Astrocyte (in vitro differentiated cells and primary cell): ENCODE measurements around the gene COL15A1. TPM values are rescaled to one million over a fixed set of nuclear protein-coding genes. Genes with fewer than 3 reads are reported as not detected.

Source experiments
- DNase-seq: peaks from one replicate; pipeline ENCODE4 v3.0.0-alpha.2; 2010; ENCODE audit warnings: low read depth
- FAIRE-seq: peaks from 2 replicates; lab custom pipeline; 2011; peaks lifted over from hg19 to GRCh38; lab: Jason Lieb, UNC
- H2AFZ ChIP-seq: 2 replicates; pipeline ENCODE4 v1.6.0; 2012; ENCODE audit warnings: low read depth, low read length, inconsistent platforms
- H3K27ac ChIP-seq: 2 replicates; pipeline ENCODE4 v1.5.1; 2011; ENCODE audit warnings: low read depth, low read length, inconsistent platforms
- H3K27me3 ChIP-seq: 2 replicates; pipeline ENCODE4 v1.6.0; 2011; ENCODE audit warnings: low read length, inconsistent platforms; ENCODE audit not compliant: insufficient read depth
- H3K36me3 ChIP-seq: 2 replicates; pipeline ENCODE4 v1.5.1; 2011; ENCODE audit warnings: low read length, inconsistent platforms; ENCODE audit not compliant: insufficient read depth
- H3K4me1 ChIP-seq: 2 replicates; pipeline ENCODE4 v1.5.1; 2011; ENCODE audit warnings: low read length, inconsistent platforms; ENCODE audit not compliant: insufficient read depth
- H3K4me2 ChIP-seq: 2 replicates; pipeline ENCODE4 v1.6.0; 2012; ENCODE audit warnings: low read length, inconsistent platforms
- H3K4me3 ChIP-seq: 2 replicates; pipeline ENCODE4 v1.5.1; 2011; ENCODE audit warnings: low read depth, mild to moderate bottlenecking, low read length, inconsistent platforms; ENCODE audit not compliant: insufficient read depth
- H3K79me2 ChIP-seq: 2 replicates; pipeline ENCODE4 v1.6.0; 2012; ENCODE audit warnings: mild to moderate bottlenecking, low read length, inconsistent platforms; ENCODE audit not compliant: insufficient read depth
- H3K9ac ChIP-seq: 2 replicates; pipeline ENCODE4 v1.6.0; 2012; ENCODE audit warnings: mild to moderate bottlenecking, low read length, inconsistent platforms
- H3K9me3 ChIP-seq: 2 replicates; pipeline ENCODE4 v1.5.1; 2012; ENCODE audit warnings: low read depth, mild to moderate bottlenecking, low read length, inconsistent platforms; ENCODE audit not compliant: insufficient read depth
- H4K20me1 ChIP-seq: 2 replicates; pipeline ENCODE4 v1.6.0; 2012; ENCODE audit warnings: low read length, inconsistent platforms; ENCODE audit not compliant: insufficient read depth
- H3K27ac Mint-ChIP-seq: one replicate; pipeline ENCODE4 v1.8.0; 2021; ENCODE audit warnings: mild to moderate bottlenecking, mixed read lengths; ENCODE audit not compliant: unreplicated experiment
- H3K27me3 Mint-ChIP-seq: one replicate; pipeline ENCODE4 v1.8.0; 2021; ENCODE audit warnings: low read depth, mixed read lengths; ENCODE audit not compliant: unreplicated experiment
- H3K36me3 Mint-ChIP-seq: one replicate; pipeline ENCODE4 v1.8.0; 2021; ENCODE audit warnings: low read depth, mixed read lengths; ENCODE audit not compliant: unreplicated experiment
- H3K4me1 Mint-ChIP-seq: one replicate; pipeline ENCODE4 v1.8.0; 2021; ENCODE audit warnings: low read depth, mixed read lengths; ENCODE audit not compliant: unreplicated experiment
- H3K4me3 Mint-ChIP-seq: one replicate; pipeline ENCODE4 v1.8.0; 2021; ENCODE audit warnings: mild to moderate bottlenecking, moderate library complexity, mixed read lengths; ENCODE audit not compliant: unreplicated experiment
- H3K9me3 Mint-ChIP-seq: one replicate; pipeline ENCODE4 v1.8.0; 2021; ENCODE audit warnings: mild to moderate bottlenecking, mixed read lengths; ENCODE audit not compliant: unreplicated experiment
- EZH2 ChIP-seq: IDR thresholded peaks from 2 replicates; pipeline ENCODE4 v1.6.1; 2012; ENCODE audit warnings: mild to moderate bottlenecking, low read length, inconsistent platforms; ENCODE audit not compliant: insufficient read depth
- total RNA-seq: library from RNA; stranded (reverse); gene quantifications from 2 replicates; pipeline ENCODE4 v1.2.1, GENCODE V29; 2021
- TF ChIP-seq, protein P1 (sequence below): IDR thresholded peaks from 2 replicates; pipeline ENCODE4 v1.5.1; 2011; ENCODE audit warnings: low read depth, mild to moderate bottlenecking, inconsistent platforms, low read length, moderate library complexity; ENCODE audit not compliant: insufficient read depth

Gene COL15A1
- total RNA-seq, 1 donor from 2014 or later: 5.6 TPM

DNA sequence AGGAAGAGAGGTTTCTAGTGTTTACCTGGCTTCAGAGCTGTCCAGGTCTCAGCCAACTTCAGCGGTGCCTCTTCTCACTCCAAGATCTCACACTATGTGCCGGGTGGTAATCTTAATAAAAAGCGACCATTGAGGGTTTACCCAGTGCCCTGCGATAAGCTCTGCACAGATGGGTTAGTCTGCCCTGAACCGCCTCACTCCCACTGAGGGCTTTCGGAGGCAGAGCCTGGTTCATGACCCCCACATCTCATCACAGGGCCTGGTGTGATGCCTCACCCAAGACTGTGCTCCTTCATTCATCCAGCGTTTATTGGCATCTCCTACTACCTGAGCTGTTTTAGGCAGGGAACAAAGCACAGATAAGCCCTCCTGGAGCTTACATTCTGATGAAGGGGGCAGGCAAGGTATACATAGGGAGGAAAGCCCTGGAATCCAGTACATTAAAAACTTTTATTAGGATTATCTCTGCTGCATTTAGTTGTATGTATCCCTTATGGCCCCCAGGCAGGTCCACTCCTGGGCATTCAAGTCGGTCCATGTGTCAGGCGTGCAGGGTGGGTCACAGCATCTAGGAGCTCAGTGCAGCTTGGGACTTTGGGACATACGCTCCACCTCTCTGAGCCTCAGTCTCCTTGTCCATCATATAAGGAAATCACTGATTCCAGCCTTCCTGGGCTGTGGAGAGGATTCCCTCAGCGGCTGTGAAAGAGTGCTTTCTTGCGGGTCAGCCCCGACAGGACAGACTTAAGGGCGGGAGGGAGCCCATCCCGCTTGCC is 613 bp upstream of the COL15A1 start:
- Mint-ChIP-seq H3K9me3 (peaks cover 6% of the 10 kb centered on the region), H3K27ac (peak overlapping the region; percentile 41), H3K27me3 (peaks cover 84% of the 10 kb centered on the region), H3K4me1 (no peaks in the 10 kb centered on the region), H3K36me3 (no peaks in the 10 kb centered on the region), H3K4me3 (peak overlapping the region; percentile 72)
- Histone ChIP-seq H3K27me3 (peaks cover 95% of the 10 kb centered on the region), H3K27ac (no peak overlapping the region), H3K36me3 (no peaks in the 10 kb centered on the region), H4K20me1 (no peaks in the 10 kb centered on the region), H3K9me3 (peaks cover 3% of the 10 kb centered on the region), H3K9ac (no peak overlapping the region), H3K4me1 (peaks cover 10% of the 10 kb centered on the region), H3K79me2 (no peaks in the 10 kb centered on the region), H2AFZ (peak overlapping the region; percentile 67), H3K4me2 (peak overlapping the region; percentile 85), H3K4me3 (no peak overlapping the region)
- DNase-seq (no peak), FAIRE-seq (no peak)
- TF ChIP-seq, protein P1, sequence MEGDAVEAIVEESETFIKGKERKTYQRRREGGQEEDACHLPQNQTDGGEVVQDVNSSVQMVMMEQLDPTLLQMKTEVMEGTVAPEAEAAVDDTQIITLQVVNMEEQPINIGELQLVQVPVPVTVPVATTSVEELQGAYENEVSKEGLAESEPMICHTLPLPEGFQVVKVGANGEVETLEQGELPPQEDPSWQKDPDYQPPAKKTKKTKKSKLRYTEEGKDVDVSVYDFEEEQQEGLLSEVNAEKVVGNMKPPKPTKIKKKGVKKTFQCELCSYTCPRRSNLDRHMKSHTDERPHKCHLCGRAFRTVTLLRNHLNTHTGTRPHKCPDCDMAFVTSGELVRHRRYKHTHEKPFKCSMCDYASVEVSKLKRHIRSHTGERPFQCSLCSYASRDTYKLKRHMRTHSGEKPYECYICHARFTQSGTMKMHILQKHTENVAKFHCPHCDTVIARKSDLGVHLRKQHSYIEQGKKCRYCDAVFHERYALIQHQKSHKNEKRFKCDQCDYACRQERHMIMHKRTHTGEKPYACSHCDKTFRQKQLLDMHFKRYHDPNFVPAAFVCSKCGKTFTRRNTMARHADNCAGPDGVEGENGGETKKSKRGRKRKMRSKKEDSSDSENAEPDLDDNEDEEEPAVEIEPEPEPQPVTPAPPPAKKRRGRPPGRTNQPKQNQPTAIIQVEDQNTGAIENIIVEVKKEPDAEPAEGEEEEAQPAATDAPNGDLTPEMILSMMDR: no peak
- no peak for TF ChIP-seq EZH2

DNA sequence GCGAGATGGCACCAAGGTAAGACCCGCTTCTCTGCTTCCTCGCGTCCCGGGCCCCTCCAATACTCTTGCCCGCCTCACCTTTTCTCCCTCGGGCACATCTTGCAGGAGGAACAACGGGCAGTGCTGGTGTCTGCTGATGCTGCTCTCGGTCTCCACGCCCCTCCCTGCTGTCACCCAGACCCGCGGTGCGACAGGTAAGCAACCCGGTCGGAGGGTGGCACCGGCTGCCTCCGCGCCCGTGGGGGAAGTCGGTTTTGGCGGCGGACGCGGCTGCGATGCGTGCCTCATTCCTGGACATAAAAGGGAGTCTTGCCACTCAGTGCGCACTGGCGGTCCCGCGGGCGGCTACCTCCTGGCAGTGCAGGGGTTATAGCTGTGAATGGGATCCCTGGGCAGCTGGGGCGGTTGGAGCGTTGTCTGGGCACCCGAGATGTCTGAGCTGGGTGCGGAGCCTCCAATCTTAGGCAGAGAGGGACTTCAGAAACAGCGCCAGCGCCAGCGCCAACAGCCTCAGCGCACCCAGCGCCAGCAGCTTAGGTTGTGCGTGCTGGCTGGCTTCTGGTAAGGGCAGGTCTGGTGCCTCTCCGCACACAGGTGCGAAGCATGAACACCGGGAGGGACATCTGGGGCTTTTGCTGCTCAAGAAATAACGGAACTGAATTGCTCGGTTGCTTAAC is 488 bp downstream of the COL15A1 start:
- DNase-seq (no peak), FAIRE-seq (no peak)
- H3K4me2 ChIP-seq: peak overlapping the region; percentile 85
- H2AFZ ChIP-seq: peak overlapping the region; percentile 67
- no peaks in the 10 kb centered on the region for H3K9me3 ChIP-seq
- H3K4me3 ChIP-seq: peak overlapping the region; percentile 37
- Mint-ChIP-seq H3K27ac (no peak overlapping the region), H3K4me3 (peak overlapping the region; percentile 82), H3K4me1 (no peaks in the 10 kb centered on the region), H3K27me3 (peaks cover 77% of the 10 kb centered on the region), H3K36me3 (no peaks in the 10 kb centered on the region), H3K9me3 (peaks cover 3% of the 10 kb centered on the region)
- H3K9ac ChIP-seq: no peak overlapping the region
- H3K27ac ChIP-seq: no peak overlapping the region
- no peaks in the 10 kb centered on the region for H3K36me3 ChIP-seq
- TF ChIP-seq EZH2: peak; percentile 92
- TF ChIP-seq, protein P1: no peak
- H3K4me1 ChIP-seq: peaks cover 10% of the 10 kb centered on the region
- H3K79me2 ChIP-seq: no peaks in the 10 kb centered on the region
- no peaks in the 10 kb centered on the region for H4K20me1 ChIP-seq
- peaks cover 86% of the 10 kb centered on the region for H3K27me3 ChIP-seq

DNA sequence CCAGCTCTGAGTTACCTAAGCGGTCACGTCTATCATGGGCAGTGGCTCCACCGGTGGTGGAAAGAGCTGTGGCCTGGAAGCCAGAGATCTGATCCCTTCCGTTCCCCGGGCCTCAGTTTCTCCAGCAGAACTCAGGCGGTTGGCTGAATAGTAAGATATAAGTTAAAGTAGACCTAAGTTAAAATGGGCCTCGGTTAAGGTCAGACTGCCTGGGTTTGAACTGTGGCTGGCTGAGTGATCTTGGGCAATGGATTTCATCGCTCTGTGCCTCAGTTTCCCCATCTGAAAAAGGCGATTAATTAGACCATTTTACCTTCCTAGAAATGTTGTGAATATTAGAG is 997 bp downstream of the COL15A1 start:
- H3K4me3 Mint-ChIP-seq: peak overlapping the region; percentile 82
- peaks cover 72% of the 10 kb centered on the region for H3K27me3 Mint-ChIP-seq
- peaks cover 10% of the 10 kb centered on the region for H3K4me1 ChIP-seq
- no peaks in the 10 kb centered on the region for H4K20me1 ChIP-seq
- DNase-seq (no peak), FAIRE-seq (no peak)
- TF ChIP-seq, protein P1: no peak
- no peak for TF ChIP-seq EZH2
- no peak overlapping the region for H3K9ac ChIP-seq
- H3K27ac ChIP-seq: no peak overlapping the region
- H3K4me1 Mint-ChIP-seq: no peaks in the 10 kb centered on the region
- peak overlapping the region; percentile 37 for H3K4me3 ChIP-seq
- H2AFZ ChIP-seq: no peak overlapping the region
- H3K4me2 ChIP-seq: peak overlapping the region; percentile 85
- no peaks in the 10 kb centered on the region for H3K79me2 ChIP-seq
- no peaks in the 10 kb centered on the region for H3K36me3 Mint-ChIP-seq
- no peak overlapping the region for H3K27ac Mint-ChIP-seq
- H3K36me3 ChIP-seq: no peaks in the 10 kb centered on the region
- no peaks in the 10 kb centered on the region for H3K9me3 ChIP-seq
- peaks cover 85% of the 10 kb centered on the region for H3K27me3 ChIP-seq
- H3K9me3 Mint-ChIP-seq: peaks cover 3% of the 10 kb centered on the region
